Adipocyte (in vitro differentiated cells): ENCODE data around the gene TMX3.

Experiments
- DNase-seq: peaks from one replicate; pipeline ENCODE4 v3.0.0-alpha.2; 2015; ENCODE audit warnings: low read depth
- H3K27me3 ChIP-seq: replicated peaks from 2 replicates; pipeline ENCODE4 v1.7.0; 2013; ENCODE audit warnings: mild to moderate bottlenecking, low read length, moderate library complexity; ENCODE audit not compliant: control insufficient read depth, insufficient read depth
- H3K36me3 ChIP-seq: 2 replicates; pipeline ENCODE4 v1.7.0; 2013; ENCODE audit warnings: low read length, mild to moderate bottlenecking, moderate library complexity; ENCODE audit not compliant: control insufficient read depth, insufficient read depth, severe bottlenecking
- H3K4me1 ChIP-seq: 2 replicates; pipeline ENCODE4 v1.7.0; 2013; ENCODE audit warnings: mild to moderate bottlenecking, low read length, moderate library complexity; ENCODE audit not compliant: control insufficient read depth, insufficient read depth
- H3K4me3 ChIP-seq: 2 replicates; pipeline ENCODE4 v1.7.0; 2013; ENCODE audit warnings: mild to moderate bottlenecking, low read length, moderate library complexity
- H3K9ac ChIP-seq: 2 replicates; pipeline ENCODE4 v1.7.0; 2013; ENCODE audit warnings: mild to moderate bottlenecking, low read length, moderate library complexity
- H3K9me3 ChIP-seq: 2 replicates; pipeline ENCODE4 v1.7.0; 2013; ENCODE audit warnings: mild to moderate bottlenecking, low read length, moderate library complexity; ENCODE audit not compliant: control insufficient read depth

Gene TMX3

DNA sequence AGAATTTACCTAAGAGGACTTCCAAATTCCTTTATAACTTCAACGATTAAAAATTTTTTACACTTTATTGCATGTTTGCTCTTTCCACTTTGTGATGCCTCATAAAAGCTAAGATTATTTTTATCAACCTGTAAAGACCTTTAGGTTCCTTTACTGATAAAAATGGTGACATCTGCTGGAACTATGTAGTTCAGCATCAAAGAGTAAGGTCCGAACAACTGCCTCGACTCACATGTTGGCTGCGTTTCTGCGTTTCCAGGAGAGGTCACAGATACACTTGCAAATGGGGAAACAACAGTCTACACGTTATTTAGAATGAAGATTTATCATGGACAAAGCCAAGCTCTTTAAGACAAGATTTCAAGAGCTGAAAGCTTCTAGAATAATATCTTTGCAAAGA lies 18.8 kb upstream of the TMX3 start:
- H3K9ac ChIP-seq: no peak overlapping the region
- H3K36me3 ChIP-seq: no peaks in the 10 kb centered on the region
- no peaks in the 10 kb centered on the region for H3K27me3 ChIP-seq
- no peak overlapping the region for H3K4me3 ChIP-seq
- DNase-seq: peak; percentile 24
- peaks cover 16% of the 10 kb centered on the region for H3K4me1 ChIP-seq
- no peaks in the 10 kb centered on the region for H3K9me3 ChIP-seq

DNA sequence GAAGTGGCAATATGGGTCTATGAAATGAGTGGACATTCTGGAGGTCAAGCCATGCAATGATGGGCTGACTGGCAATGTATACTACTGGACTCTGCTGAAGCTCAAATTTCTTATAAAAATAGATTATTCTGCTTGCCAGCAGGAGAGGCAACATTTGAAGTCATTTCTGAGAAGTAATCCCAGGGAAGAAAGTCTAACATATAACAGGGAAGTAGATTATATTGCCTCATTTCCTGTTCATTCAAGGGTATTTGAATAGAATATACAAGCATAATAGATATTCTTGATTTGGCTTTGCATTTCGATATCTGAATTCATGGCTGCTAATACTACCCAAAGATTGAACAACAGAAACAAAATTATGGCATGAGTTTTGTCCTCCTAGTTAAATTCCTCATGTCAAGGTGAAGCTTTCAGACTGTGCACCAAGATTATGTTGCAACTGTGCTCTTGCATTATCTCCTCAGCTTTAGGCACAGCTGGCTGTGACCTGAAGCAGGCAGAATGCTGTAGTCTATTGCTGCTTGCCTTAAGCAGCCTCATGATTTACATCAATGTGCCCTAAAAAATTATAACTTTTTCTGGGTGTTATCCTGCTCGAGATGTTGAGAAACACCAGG lies 13.3 kb upstream of the TMX3 start:
- DNase-seq: no peak
- Histone ChIP-seq H3K4me3 (no peak overlapping the region), H3K9ac (no peak overlapping the region), H3K4me1 (no peaks in the 10 kb centered on the region), H3K27me3 (no peaks in the 10 kb centered on the region), H3K36me3 (no peaks in the 10 kb centered on the region), H3K9me3 (no peaks in the 10 kb centered on the region)

DNA sequence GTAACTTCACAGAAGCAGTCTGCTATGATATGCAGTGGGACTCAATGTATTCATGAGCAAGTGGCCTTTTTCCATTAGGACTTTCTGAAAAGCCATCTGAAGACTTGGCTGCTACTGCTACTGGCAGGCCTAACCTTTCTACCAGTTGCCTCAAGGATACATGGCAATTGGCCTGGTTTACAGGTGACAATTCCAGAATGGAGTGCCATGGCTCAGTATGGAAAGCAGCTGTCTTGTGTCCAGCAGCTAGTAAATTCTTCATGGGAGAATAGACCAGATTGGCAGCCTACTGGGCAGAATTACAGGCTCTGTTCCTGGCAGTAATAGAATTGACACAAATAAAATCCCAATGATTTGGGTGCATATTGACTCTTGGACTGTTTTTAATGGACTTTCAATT lies 12.6 kb upstream of the TMX3 start:
- Histone ChIP-seq H3K4me1 (no peaks in the 10 kb centered on the region), H3K36me3 (no peaks in the 10 kb centered on the region), H3K27me3 (no peaks in the 10 kb centered on the region), H3K9ac (no peak overlapping the region), H3K4me3 (no peak overlapping the region), H3K9me3 (no peaks in the 10 kb centered on the region)
- no peak for DNase-seq

DNA sequence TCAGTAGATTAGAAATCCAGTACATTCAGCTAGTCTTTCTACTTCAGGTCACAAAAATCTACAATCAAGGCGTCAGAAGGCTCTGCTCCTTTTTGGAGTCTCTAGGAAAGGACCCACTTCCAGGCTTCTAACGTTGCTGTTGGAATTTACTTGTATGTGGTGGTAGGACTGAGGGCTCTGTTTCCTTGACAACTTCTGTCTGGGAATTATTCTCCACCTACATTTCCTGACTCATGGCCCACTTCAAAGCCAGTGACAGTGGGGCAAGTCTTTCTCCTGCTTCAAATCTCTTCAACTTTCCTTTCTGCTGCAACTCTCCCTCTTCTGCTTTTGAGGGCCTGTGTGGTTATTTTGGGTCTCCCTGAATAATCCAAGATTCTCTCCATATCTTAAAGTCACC lies 10.4 kb upstream of the TMX3 start:
- no peak overlapping the region for H3K9ac ChIP-seq
- H3K4me3 ChIP-seq: no peak overlapping the region
- no peaks in the 10 kb centered on the region for H3K27me3 ChIP-seq
- DNase-seq: no peak
- H3K9me3 ChIP-seq: no peaks in the 10 kb centered on the region
- H3K36me3 ChIP-seq: no peaks in the 10 kb centered on the region
- H3K4me1 ChIP-seq: peaks cover 8% of the 10 kb centered on the region

DNA sequence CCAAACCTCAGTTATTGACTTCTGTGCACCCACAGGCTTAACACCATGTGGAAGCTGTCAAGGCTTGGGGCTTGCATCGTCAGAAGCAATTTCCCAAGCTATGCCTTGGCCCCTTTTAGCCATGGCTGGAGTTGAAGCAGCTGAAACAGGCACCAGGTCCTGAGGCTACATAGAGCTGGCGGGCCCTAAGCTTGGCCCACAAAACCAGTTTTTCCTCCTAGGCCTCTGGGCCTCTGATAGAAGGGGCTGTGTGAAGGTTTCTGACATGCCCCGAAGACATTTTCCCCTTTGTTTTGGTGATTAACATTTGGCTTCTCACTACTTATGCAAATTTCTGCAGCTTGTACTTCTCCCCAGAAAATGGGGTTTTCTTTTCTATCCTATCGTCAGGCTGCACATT lies 9.1 kb upstream of the TMX3 start:
- Histone ChIP-seq H3K9ac (no peak overlapping the region), H3K4me1 (peaks cover 8% of the 10 kb centered on the region), H3K4me3 (no peak overlapping the region), H3K36me3 (no peaks in the 10 kb centered on the region), H3K9me3 (no peaks in the 10 kb centered on the region), H3K27me3 (no peaks in the 10 kb centered on the region)
- DNase-seq: no peak

DNA sequence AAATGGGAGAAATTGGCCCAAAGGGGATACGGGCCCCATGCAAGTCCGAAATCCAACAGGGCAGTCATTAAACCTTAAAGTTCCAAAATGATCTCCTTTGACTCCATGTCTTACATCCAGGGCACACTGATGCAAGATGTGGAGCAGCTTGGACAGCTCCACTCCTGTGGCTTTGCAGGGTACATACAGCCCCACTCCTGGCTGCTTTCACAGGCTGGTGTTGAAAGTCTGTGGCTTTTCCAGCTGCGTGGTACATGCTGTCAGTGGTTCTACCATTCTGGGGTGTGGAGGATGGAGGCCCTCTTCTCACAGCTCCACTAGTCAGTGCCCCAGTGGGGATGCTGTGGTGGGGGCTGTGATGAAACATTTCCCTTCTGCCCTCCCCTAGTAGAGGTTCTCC lies 8.6 kb upstream of the TMX3 start:
- H3K27me3 ChIP-seq: no peaks in the 10 kb centered on the region
- DNase-seq: no peak

DNA sequence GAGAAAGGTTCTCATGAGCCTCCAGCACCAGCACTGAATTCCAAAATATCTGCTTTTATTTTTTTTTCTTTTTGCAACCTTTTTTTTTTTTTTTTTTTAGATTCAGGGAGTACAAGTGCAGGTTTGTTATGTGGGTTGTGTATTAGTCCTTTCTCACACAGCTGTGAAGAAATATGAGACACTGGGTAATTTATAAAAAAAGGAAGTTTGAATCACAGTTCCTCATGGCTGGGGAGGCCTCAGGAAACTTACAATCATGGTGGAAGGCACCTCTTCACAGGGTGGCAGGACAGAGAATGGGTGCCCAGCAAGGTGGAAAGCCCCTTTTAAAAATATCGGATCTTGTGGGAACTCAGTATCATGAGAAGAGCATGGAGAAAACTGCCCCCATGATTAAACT lies 7.9 kb upstream of the TMX3 start:
- H3K36me3 ChIP-seq: no peaks in the 10 kb centered on the region
- no peak for DNase-seq
- no peaks in the 10 kb centered on the region for H3K27me3 ChIP-seq
- H3K4me1 ChIP-seq: peaks cover 8% of the 10 kb centered on the region
- no peak overlapping the region for H3K4me3 ChIP-seq
- no peak overlapping the region for H3K9ac ChIP-seq
- H3K9me3 ChIP-seq: no peaks in the 10 kb centered on the region

More for the DNA sequence above, 8.6 kb upstream of the TMX3 start:
- H3K9ac ChIP-seq: no peak overlapping the region
- no peak overlapping the region for H3K4me3 ChIP-seq
- peaks cover 8% of the 10 kb centered on the region for H3K4me1 ChIP-seq
- H3K36me3 ChIP-seq: no peaks in the 10 kb centered on the region
- no peaks in the 10 kb centered on the region for H3K9me3 ChIP-seq

DNA sequence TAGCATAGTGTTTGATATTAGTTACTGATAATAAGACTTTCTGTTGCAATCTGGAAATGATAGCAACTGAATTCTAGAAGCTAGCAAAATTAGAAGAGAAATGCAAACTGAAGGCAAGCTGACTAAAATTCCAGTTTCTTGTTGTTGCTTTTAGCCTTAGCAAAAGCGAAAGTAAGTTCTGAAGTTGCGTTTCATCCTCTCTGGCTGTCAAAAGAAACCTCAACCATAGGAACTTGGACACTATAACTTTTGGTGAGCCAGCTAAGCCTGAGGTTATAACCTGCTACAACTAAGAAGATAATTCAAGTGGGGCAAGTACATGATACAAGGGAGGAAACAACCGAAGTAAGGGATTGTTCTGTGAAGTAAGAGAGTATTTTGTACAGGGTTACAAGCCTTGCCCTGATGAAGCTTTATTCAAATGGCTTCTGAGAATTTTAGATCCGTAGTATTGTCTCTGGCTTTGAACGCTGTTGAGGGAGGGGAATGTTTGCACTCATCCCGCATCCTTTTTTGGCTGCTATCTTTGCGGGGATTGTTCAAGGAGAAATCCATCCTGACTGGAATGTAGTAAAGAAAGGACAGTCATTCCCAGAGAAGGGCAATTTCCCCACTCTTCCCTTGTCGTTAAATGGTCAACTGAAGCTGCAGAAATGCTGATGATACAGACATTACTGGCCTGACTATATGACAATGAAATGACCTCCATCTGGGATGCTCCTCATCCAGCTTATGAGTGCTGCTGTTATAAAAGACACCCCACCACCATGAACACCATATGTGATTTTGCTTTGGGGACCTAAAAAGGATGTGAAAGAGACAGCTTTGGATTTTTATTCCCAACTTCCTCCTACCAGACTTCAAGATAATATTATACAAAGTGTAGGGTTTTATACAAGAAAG lies 7.0 kb upstream of the TMX3 start:
- DNase-seq: peak; percentile 22
- Histone ChIP-seq H3K36me3 (no peaks in the 10 kb centered on the region), H3K27me3 (no peaks in the 10 kb centered on the region), H3K4me1 (peaks cover 8% of the 10 kb centered on the region), H3K9ac (peak overlapping the region; percentile 77), H3K9me3 (no peaks in the 10 kb centered on the region), H3K4me3 (peak overlapping the region; percentile 83)

DNA sequence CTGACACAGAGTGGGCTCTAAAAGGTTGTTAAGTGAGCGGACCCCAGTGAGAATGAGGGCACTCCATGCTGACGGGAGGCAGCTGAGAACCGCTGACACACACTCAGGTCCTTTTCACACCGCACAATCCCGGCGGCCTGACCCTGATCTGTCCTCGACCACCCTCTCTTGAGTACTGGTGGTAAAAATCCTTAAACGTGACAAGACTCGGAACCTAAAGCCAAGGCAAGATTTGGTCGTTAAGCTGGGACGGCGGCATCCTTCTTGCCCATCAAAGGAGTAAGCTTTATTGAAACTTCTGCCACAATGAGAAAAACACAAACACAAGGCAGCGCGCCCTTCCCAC lies 569 bp downstream of the TMX3 start:
- Histone ChIP-seq H3K4me3 (peak overlapping the region; percentile 99), H3K27me3 (no peaks in the 10 kb centered on the region), H3K9ac (peak overlapping the region; percentile 97), H3K36me3 (peaks cover 36% of the 10 kb centered on the region), H3K4me1 (peaks cover 20% of the 10 kb centered on the region), H3K9me3 (no peaks in the 10 kb centered on the region)
- no peak for DNase-seq

DNA sequence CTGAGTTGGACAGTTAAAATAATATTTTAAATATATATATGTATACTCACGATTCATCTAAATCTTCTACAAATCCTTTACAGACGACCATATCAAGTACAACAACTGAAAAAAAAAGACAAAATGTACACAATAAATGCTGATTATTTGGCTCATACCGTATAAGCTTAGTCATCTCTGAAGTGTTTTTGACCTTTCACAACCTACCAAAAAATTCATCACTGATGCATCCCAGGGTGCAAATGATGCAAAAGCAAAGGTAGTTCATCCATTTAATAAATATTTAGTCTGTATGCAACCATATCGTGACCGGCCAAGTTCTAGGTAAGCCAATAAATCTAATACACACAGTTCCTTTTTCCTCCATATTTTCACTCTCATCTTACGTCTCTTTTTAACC lies 1.1 kb downstream of the TMX3 start:
- H3K9ac ChIP-seq: peak overlapping the region; percentile 97
- DNase-seq: peak; percentile 27
- no peaks in the 10 kb centered on the region for H3K27me3 ChIP-seq
- H3K36me3 ChIP-seq: peaks cover 42% of the 10 kb centered on the region
- peaks cover 20% of the 10 kb centered on the region for H3K4me1 ChIP-seq
- H3K4me3 ChIP-seq: peak overlapping the region; percentile 99
- H3K9me3 ChIP-seq: no peaks in the 10 kb centered on the region

DNA sequence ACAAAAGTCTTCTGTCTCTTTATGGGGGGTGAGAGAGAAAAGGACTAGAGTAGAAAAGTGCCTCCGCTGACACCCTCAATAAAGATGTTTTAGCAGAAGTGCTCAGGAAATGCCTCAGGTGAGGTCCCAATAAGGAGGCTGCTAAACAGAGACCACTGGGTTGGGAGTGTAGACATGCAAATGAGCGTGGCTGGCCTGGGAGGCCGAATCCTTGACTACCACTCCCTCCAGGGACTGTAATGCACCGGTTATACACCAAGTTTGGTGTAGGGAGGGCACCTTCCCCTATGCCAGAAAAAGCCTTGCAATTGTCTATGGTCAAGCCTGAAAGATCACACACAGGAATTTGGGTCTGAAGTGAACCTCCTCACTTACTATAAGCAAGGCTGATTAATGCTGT lies 1.8 kb downstream of the TMX3 start:
- DNase-seq: no peak
- H3K36me3 ChIP-seq: peaks cover 48% of the 10 kb centered on the region
- H3K27me3 ChIP-seq: no peaks in the 10 kb centered on the region
- H3K9ac ChIP-seq: no peak overlapping the region
- H3K4me3 ChIP-seq: peak overlapping the region; percentile 99
- H3K4me1 ChIP-seq: peaks cover 20% of the 10 kb centered on the region
- no peaks in the 10 kb centered on the region for H3K9me3 ChIP-seq
